IPS-18c (cell line): Measurements from ENCODE around the gene HCLS1.
"Not testable (repeated sequence)": the region's sequence is repeated elsewhere in the genome, so short reads cannot be mapped to it uniquely, and the experiment has no call there.

Experiments
- H3K4me3 ChIP-seq: 2 replicates; pipeline ENCODE4 v1.7.0; 2013; ENCODE audit warnings: low read depth, mild to moderate bottlenecking, low read length, moderate library complexity; ENCODE audit not compliant: insufficient read depth
- H3K9me3 ChIP-seq: one replicate; pipeline ENCODE4 v1.6.1; 2013; ENCODE audit warnings: mild to moderate bottlenecking, low read length, moderate library complexity; ENCODE audit not compliant: control insufficient read depth, insufficient read depth

The HCLS1 gene

GRCh38 chr3:121660356-121661171 is at the start of gene HCLS1:
HCLS1 (minus strand) TSS chr3:121660903; CDS start chr3:121658347, 2,556 bp downstream.
- H3K4me3 ChIP-seq, result no peak within 1 kb of the TSS
- H3K9me3 ChIP-seq, result no peaks in the 10 kb centered on the region

GRCh38 chr3:121710347-121710746 is 49.6 kb upstream of the HCLS1 start:
- Histone ChIP-seq H3K9me3 (no peaks in the 10 kb centered on the region), H3K4me3 (no peak overlapping the region)

GRCh38 chr3:121707531-121708273 is 47.0 kb upstream of the HCLS1 start:
- no peaks in the 10 kb centered on the region for H3K9me3 ChIP-seq

GRCh38 chr3:121705541-121705940 is 44.8 kb upstream of the HCLS1 start:
- no peaks in the 10 kb centered on the region for H3K9me3 ChIP-seq
- no peak overlapping the region for H3K4me3 ChIP-seq

More at GRCh38 chr3:121707531-121708273, 47.0 kb upstream of the HCLS1 start:
- no peak overlapping the region for H3K4me3 ChIP-seq

- no peak overlapping the region for H3K4me3 ChIP-seq
- H3K9me3 ChIP-seq, result no peaks in the 10 kb centered on the region
These were observed 43.3 kb upstream of the HCLS1 start for GRCh38 chr3:121703973-121704372.

GRCh38 chr3:121698901-121699300 is 38.2 kb upstream of the HCLS1 start:
- Histone ChIP-seq H3K4me3 (no peak overlapping the region), H3K9me3 (no peaks in the 10 kb centered on the region)

- no peaks in the 10 kb centered on the region for H3K9me3 ChIP-seq
- no peak overlapping the region for H3K4me3 ChIP-seq
These were observed 37.8 kb upstream of the HCLS1 start for GRCh38 chr3:121698476-121698875.

GRCh38 chr3:121696186-121696585 is 35.5 kb upstream of the HCLS1 start:
- no peaks in the 10 kb centered on the region for H3K9me3 ChIP-seq
- no peak overlapping the region for H3K4me3 ChIP-seq

- Histone ChIP-seq H3K4me3 (no peak overlapping the region), H3K9me3 (no peaks in the 10 kb centered on the region)
These were observed 31.5 kb upstream of the HCLS1 start for GRCh38 chr3:121692010-121692699.

- Histone ChIP-seq H3K9me3 (no peaks in the 10 kb centered on the region), H3K4me3 (no peak overlapping the region)
These were observed 30.2 kb upstream of the HCLS1 start for GRCh38 chr3:121690777-121691405.

GRCh38 chr3:121688747-121689146 is 28.0 kb upstream of the HCLS1 start:
- H3K9me3 ChIP-seq, H3K4me3 ChIP-seq: not testable (repeated sequence)

- H3K9me3 ChIP-seq, result no peaks in the 10 kb centered on the region
- no peak overlapping the region for H3K4me3 ChIP-seq
These were observed 21.1 kb upstream of the HCLS1 start for GRCh38 chr3:121681792-121682191.

GRCh38 chr3:121677141-121677540 is 16.4 kb upstream of the HCLS1 start:
- H3K4me3 ChIP-seq, result no peak overlapping the region
- no peaks in the 10 kb centered on the region for H3K9me3 ChIP-seq

- Histone ChIP-seq H3K9me3 (no peaks in the 10 kb centered on the region), H3K4me3 (no peak overlapping the region)
These were observed 10.0 kb upstream of the HCLS1 start for GRCh38 chr3:121670676-121671075.

GRCh38 chr3:121667333-121667732 is 6.6 kb upstream of the HCLS1 start:
- Histone ChIP-seq H3K4me3 (no peak overlapping the region), H3K9me3 (no peaks in the 10 kb centered on the region)

GRCh38 chr3:121665488-121665887 is 4.8 kb upstream of the HCLS1 start:
- no peaks in the 10 kb centered on the region for H3K9me3 ChIP-seq
- H3K4me3 ChIP-seq, result no peak overlapping the region

GRCh38 chr3:121663171-121663847 is 2.6 kb upstream of the HCLS1 start:
- Histone ChIP-seq H3K9me3 (no peaks in the 10 kb centered on the region), H3K4me3 (no peak overlapping the region)
